IMR-90 (cell line): ENCODE measurements around the gene FGGY. TPM values are rescaled to one million over a fixed set of nuclear protein-coding genes. Genes with fewer than 3 reads are reported as not detected.

ENCODE experiments used
- ATAC-seq: fragments of 200-7000 bp; cut with Tn5 transposase; 2 replicates; pipeline ENCODE4 v1.9.1; 2020; ENCODE audit warnings: low read depth, mild to moderate bottlenecking, moderate library complexity
- BruUV-seq: library from RNA; stranded (reverse); fragments of 400-500 nt; replicated peaks from 2 replicates; lab custom pipeline; 2021; lab: Mats Ljungman, UMichigan
- CTCF ChIA-PET: fragments of 300-600 bp; formaldehyde crosslinking; extraction: SDS; loops from one replicate; lab custom pipeline; 2021; ENCODE audit warnings: antibody characterized with exemption; lab: Yijun Ruan, JAX
- POLR2A ChIA-PET: fragments of 300-600 bp; sonication (Branson Sonifier 250); formaldehyde crosslinking; loops from one replicate; lab custom pipeline; 2022; ENCODE audit warnings: antibody characterized with exemption; ENCODE audit not compliant: unreplicated experiment; lab: Charles Lee
- DNase-seq: peaks from one replicate; pipeline ENCODE4 v3.0.0; 2013
- H2AFZ ChIP-seq: replicated peaks from 2 replicates; pipeline ENCODE3; 2013; ENCODE audit warnings: low read length, mild to moderate bottlenecking; ENCODE audit not compliant: poor library complexity
- H2AK5ac ChIP-seq: 2 replicates; pipeline ENCODE4 v1.6.1; 2013; ENCODE audit warnings: low read depth, low read length, inconsistent platforms
- H2AK9ac ChIP-seq: replicated peaks from 2 replicates; pipeline ENCODE3; 2013; ENCODE audit warnings: mild to moderate bottlenecking, low read depth, low read length, moderate library complexity; ENCODE audit not compliant: poor library complexity
- H2BK120ac ChIP-seq: 2 replicates; pipeline ENCODE4 v1.6.1; 2013; ENCODE audit warnings: low read depth, low read length, inconsistent platforms
- H2BK15ac ChIP-seq: 3 replicates; pipeline ENCODE4 v1.6.1; 2013; ENCODE audit warnings: low read depth, low read length, inconsistent platforms
- H2BK20ac ChIP-seq: 2 replicates; pipeline ENCODE4 v1.6.1; 2013; ENCODE audit warnings: low read depth, mild to moderate bottlenecking, inconsistent platforms, low read length, moderate library complexity
- H2BK5ac ChIP-seq: 2 replicates; pipeline ENCODE4 v1.6.1; 2013; ENCODE audit warnings: mild to moderate bottlenecking, low read depth, low read length, inconsistent platforms; ENCODE audit not compliant: poor library complexity, severe bottlenecking
- H3K14ac ChIP-seq: replicated peaks from 2 replicates; pipeline ENCODE4 v1.6.1; 2013; ENCODE audit warnings: low read depth, low read length, inconsistent platforms
- H3K18ac ChIP-seq: 2 replicates; pipeline ENCODE4 v1.6.1; 2013; ENCODE audit warnings: low read depth, low read length, control low read depth
- H3K23ac ChIP-seq: 2 replicates; pipeline ENCODE4 v1.6.1; 2013; ENCODE audit warnings: low read depth, low read length, inconsistent platforms
- H3K27ac ChIP-seq: 2 replicates; pipeline ENCODE4 v1.5.1; 2013; ENCODE audit warnings: mild to moderate bottlenecking, control low read depth, low read length; ENCODE audit not compliant: insufficient read depth
- H3K27me3 ChIP-seq: 2 replicates; pipeline ENCODE4 v1.6.1; 2013; ENCODE audit warnings: low read length; ENCODE audit not compliant: control insufficient read depth, insufficient read depth
- H3K36me3 ChIP-seq: 2 replicates; pipeline ENCODE4 v1.6.1; 2013; ENCODE audit warnings: low read length, mixed read lengths; ENCODE audit not compliant: control insufficient read depth, insufficient read depth
- H3K4ac ChIP-seq: 2 replicates; pipeline ENCODE4 v1.6.1; 2013; ENCODE audit warnings: low read depth, low read length, inconsistent platforms
- H3K4me1 ChIP-seq: 2 replicates; pipeline ENCODE4 v1.6.1; 2013; ENCODE audit warnings: low read length, mixed read lengths; ENCODE audit not compliant: control insufficient read depth, insufficient read depth
- H3K4me2 ChIP-seq: 2 replicates; pipeline ENCODE4 v1.6.1; 2013; ENCODE audit warnings: low read depth, mild to moderate bottlenecking, control low read depth, low read length, moderate library complexity
- H3K4me3 ChIP-seq: 2 replicates; pipeline ENCODE4 v1.5.1; 2013; ENCODE audit warnings: low read depth, mild to moderate bottlenecking, control low read depth, low read length, moderate library complexity; ENCODE audit not compliant: insufficient read depth
- H3K56ac ChIP-seq: 2 replicates; pipeline ENCODE4 v1.6.1; 2013; ENCODE audit warnings: low read length, inconsistent platforms; ENCODE audit not compliant: insufficient read depth; ENCODE audit errors: extremely low read depth
- H3K79me1 ChIP-seq, 2 experiments: 2 replicates each; pipeline ENCODE4 v1.6.1; 2013; ENCODE audit warnings: low read length in 2 of 2, inconsistent platforms in 1 of 2, low read depth in 1 of 2
- H3K9ac ChIP-seq: 2 replicates; pipeline ENCODE4 v1.6.1; 2013; ENCODE audit warnings: low read depth, low read length, control low read depth
- H3K9me1 ChIP-seq: 2 replicates; pipeline ENCODE4 v1.6.1; 2013; ENCODE audit warnings: low read length, inconsistent platforms; ENCODE audit not compliant: insufficient read depth
- H3K9me3 ChIP-seq: 2 replicates; pipeline ENCODE4 v1.6.1; 2013; ENCODE audit warnings: low read length; ENCODE audit not compliant: control insufficient read depth, insufficient read depth
- H4K20me1 ChIP-seq: 2 replicates; pipeline ENCODE4 v1.6.1; 2013; ENCODE audit warnings: low read length, inconsistent platforms; ENCODE audit not compliant: insufficient read depth
- H4K5ac ChIP-seq: 2 replicates; pipeline ENCODE4 v1.6.1; 2013; ENCODE audit warnings: mild to moderate bottlenecking, low read depth, low read length, control low read depth
- H4K8ac ChIP-seq, 2 experiments: 2 replicates each; pipeline ENCODE4 v1.6.1; 2013; ENCODE audit warnings: low read depth in 2 of 2, low read length in 2 of 2, control low read depth in 1 of 2, inconsistent platforms in 1 of 2
- H4K91ac ChIP-seq: 2 replicates; pipeline ENCODE4 v1.6.1; 2013; ENCODE audit warnings: low read depth, low read length, inconsistent platforms; ENCODE audit not compliant: insufficient read depth
- CEBPB ChIP-seq: IDR thresholded peaks from 2 replicates; pipeline ENCODE4 v1.6.1; 2012; ENCODE audit warnings: low read depth, low read length, improper control_type of control experiment
- RFX5 ChIP-seq: IDR thresholded peaks from 2 replicates; pipeline ENCODE4 v1.8.0; 2012; ENCODE audit warnings: low read depth, mild to moderate bottlenecking, low read length, moderate library complexity
- WGBS, 2 experiments: methylation state at CpG; one replicate each; pipeline versions ENCODE4 v1.1.5 to v1.1.7; 2013; ENCODE audit warnings: missing lambda C conversion rate in 2 of 2; ENCODE audit not compliant: insufficient read length in 1 of 2; ENCODE audit errors: extremely low coverage in 2 of 2; 5-methylcytosine and 5-hydroxymethylcytosine counted together
- dilution Hi-C: fragments of 300-500 bp; cut with HindIII; formaldehyde crosslinking; loops from one replicate; pipeline ENCODE4 v1.14.3; 2018; ENCODE audit warnings: low sequenced_read_pairs; ENCODE audit not compliant: unreplicated experiment
- in situ Hi-C: fragments of 300-500 bp; cut with MboI; formaldehyde crosslinking; loops from 3 replicates; pipeline ENCODE4 v1.14.3; 2019; ENCODE audit warnings: low sequenced_read_pairs, inconsistent platforms, mixed read lengths
- intact Hi-C: fragments of 100-400 bp; cut with micrococcal nuclease; formaldehyde crosslinking; loops from 2 replicates; pipeline ENCODE4 v1.10.0; 2022
- polyA plus RNA-seq, 3 experiments: library from polyadenylated mRNA; depleted of rRNA; stranded (reverse); fragments of >200 nt; gene quantifications; 2 replicates each; pipeline ENCODE4 v1.2.3, GENCODE V29; 2012; ENCODE audit warnings: low replicate concordance in 1 of 3
- total RNA-seq: library from RNA; depleted of rRNA; stranded (reverse); fragments of >200 nt; gene quantifications from 2 replicates; pipeline ENCODE4 v1.2.3, GENCODE V29; 2012

Gene FGGY
- total and polyA plus RNA-seq, 2 of the 4 experiments (the other 2 are of a cell fraction): 5.6 to 14.0 TPM

DNA sequence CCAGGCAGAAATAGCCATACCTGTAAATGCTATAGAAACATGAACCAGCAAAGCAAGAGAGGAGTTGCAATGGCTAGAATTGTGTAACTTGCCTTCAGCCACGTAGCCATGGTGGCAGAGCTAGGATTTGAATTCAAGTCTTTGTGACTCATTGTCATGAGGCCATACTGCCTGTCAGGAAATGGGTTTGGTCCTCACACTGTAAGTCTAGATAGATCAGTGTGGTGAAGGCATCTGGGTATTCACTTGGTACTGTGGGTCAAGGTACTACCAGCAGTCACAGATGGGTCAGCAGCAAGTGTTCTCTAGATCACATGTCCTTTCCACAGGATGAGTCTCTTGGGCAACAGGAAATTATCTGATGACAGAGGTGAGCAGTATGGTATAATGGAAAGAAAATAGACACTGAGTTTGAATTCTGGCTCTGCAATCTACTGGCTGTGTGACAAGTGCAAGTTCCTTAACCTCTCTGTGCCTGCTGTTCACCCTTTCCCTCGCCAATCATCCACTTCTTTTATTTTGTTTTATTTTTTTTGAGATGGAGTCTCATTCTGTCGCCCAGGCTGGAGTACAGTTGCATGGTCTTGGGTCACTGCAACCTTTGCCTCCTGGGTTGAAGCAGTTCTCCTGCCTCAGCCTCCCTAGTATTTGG, 36.9 kb downstream of the FGGY start:
- Histone ChIP-seq H2BK20ac (peak overlapping the region; percentile 38; the same call in 1 of the 2 replicates), H4K91ac (no peak overlapping the region), H3K4me1 (peaks cover 5% of the 10 kb centered on the region; the same call in 1 of the 2 replicates), H2BK5ac (no peak overlapping the region), H4K5ac (no peak overlapping the region; the same call in 1 of the 2 replicates), H3K27me3 (no peaks in the 10 kb centered on the region), H3K14ac (peak overlapping the region; percentile 88), H2AK5ac (peak overlapping the region; percentile 86; the same call in 1 of the 2 replicates), H2AFZ (peak overlapping the region; percentile 28), H3K18ac (no peak overlapping the region; the same call in 1 of the 2 replicates), H3K4me2 (no peak overlapping the region), H3K36me3 (0 out of 2 replicates have a peak, but pooled peaks cover 1% of the 10 kb centered on the region), H3K9me1 (peaks cover 6% of the 10 kb centered on the region), H3K4me3 (no peak overlapping the region), H2BK120ac (peak overlapping the region; percentile 24; the same call in 1 of the 2 replicates), H4K8ac (no peak overlapping the region), H3K9ac (no peak overlapping the region), H3K23ac (0 out of 2 replicates have a peak overlapping the region, but pooled peaks have one; percentile 60), H2BK15ac (no peak overlapping the region), H4K20me1 (no peaks in the 10 kb centered on the region), H3K27ac (no peak overlapping the region), H2AK9ac (no peak overlapping the region), H3K56ac (no peak overlapping the region), H3K9me3 (no peaks in the 10 kb centered on the region), H3K4ac (peak overlapping the region; percentile 73; the same call in 1 of the 2 replicates), H3K79me1 (peaks cover 3 to 6% of the 10 kb centered on the region in 2 experiments; a peak in 1 of 4 replicates)
- DNase-seq (no peak), ATAC-seq (no peak)
- intact Hi-C loops: no loop called here
- dilution Hi-C loops: no loop called here
- no CpG with 5 or more reads among the region's 3 CpGs for WGBS, 2 experiments
- TF ChIP-seq RFX5: no peak
- peak; percentile 11; the same call in 1 of the 2 replicates for TF ChIP-seq CEBPB
- in situ Hi-C loops: no loop called here
- BruUV-seq: no TSS peak
- ChIA-PET POLR2A (no interaction called here), CTCF (interaction anchor here (0.6 kb wide), 1 partner anchor 17 kb away, joined by 3 read pairs; no protein-coding TSS in a partner anchor)
